ENCODE results near the gene MRPS23. TPM values are rescaled to one million over a fixed set of nuclear protein-coding genes. Genes with fewer than 3 reads are reported as not detected.

MRPS23 gene
- total RNA-seq, 6 experiments from 2014 or later: 47.0 to 62.5 (median 56.4) TPM

DNA sequence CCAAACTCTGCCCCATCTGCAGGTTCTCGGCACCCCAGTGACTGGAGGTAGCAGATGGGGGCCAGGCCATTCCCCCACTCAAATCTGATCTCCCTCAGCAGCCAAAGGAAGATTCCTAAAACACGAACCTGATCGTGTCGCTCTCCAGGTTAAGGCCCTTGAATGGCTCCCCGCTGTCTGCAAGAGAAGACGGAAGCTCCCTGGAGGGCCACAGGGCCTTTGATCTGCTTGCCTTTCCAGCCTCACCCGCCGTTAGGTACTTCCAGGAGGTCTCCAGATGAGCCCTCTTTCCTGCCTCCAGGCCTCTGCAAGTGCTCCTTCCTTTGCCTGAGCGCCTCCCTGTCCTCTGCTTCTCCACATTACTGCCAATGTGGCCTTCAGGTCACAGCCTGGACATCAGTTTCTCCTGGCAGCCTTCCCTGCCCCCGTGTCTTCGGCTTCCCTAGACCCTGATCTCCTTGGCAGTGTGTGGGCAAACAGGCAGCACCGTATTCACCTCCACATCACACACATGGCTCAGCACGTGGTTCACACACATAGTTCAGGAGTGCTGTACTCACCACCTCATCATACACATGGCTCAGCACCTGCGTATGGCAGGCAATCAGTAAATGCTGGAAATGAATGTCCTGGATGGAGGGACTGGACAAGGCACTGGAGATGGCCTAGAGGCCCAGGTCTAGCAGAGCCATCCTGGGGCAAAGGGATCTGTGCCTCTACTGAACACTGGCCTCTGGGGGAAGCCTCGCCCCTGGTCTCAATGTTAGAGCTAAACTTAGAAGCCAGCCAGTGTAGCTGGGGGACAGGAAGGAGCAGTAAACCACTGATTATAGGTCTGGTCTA is 26.4 kb upstream of the MRPS23 start:
- peak overlapping the region; percentile 99 for H3K27ac Mint-ChIP-seq
- H3K27me3 Mint-ChIP-seq (ENCODE audit: insufficient read depth): peaks cover 2% of the 10 kb centered on the region
- H3K9me3 Mint-ChIP-seq: no peaks in the 10 kb centered on the region
- H3K4me1 Mint-ChIP-seq (ENCODE audit: low read depth): peaks cover 89% of the 10 kb centered on the region
- H3K36me3 Mint-ChIP-seq (ENCODE audit: low read depth): peaks cover 43% of the 10 kb centered on the region; the same call in 1 of the 2 replicates
- peak overlapping the region; percentile 9 for H3K4me3 Mint-ChIP-seq
- DNase-seq: no peak
- TF ChIP-seq CTCF (IDR thresholded peaks at IDR 0.05): no peak

DNA sequence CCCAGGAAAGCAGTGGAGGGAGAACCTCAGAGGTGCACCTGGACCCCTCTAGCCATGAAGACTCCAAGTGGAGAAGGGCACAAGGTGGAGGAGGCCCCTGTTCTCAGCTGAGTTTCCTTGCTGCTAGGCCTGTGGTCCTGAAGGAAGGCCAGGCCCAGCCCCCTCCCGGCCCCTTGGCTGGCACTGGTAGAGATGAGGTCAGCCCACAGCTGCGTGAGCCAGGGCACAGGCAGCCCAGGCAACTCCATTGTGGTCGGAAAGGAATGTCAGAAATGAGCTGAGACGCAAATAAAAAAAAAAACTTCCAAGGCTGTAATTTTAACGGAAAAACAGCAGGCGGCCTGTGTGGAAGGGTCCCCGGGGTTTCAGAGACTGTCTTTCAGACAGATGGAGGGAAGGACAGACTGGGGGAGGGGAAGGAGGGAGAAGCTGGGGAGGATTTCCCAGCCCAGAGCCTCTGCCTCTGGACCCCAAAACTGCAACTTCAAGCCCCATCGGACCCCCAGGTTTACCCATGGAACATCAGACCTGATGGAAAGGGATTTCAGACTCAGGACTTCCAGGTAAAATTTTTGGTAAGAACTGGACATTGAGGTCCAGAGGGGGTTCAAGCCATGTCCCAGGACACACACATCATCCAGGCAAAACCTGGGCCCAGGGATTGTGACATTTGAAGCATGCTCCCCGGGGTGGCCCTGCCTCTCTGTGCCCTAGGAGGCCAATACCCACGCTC is 25.6 kb upstream of the MRPS23 start:
- peak; percentile 82 for TF ChIP-seq CTCF (IDR thresholded peaks at IDR 0.05)
- Mint-ChIP-seq H3K4me1 (ENCODE audit: low read depth) (peaks cover 86% of the 10 kb centered on the region), H3K4me3 (peak overlapping the region; percentile 75), H3K36me3 (ENCODE audit: low read depth) (peaks cover 38% of the 10 kb centered on the region; the same call in 1 of the 2 replicates), H3K9me3 (no peaks in the 10 kb centered on the region), H3K27me3 (ENCODE audit: insufficient read depth) (peaks cover 2% of the 10 kb centered on the region), H3K27ac (peak overlapping the region; percentile 99)
- DNase-seq: peak; percentile 97

- TF ChIP-seq CTCF (IDR thresholded peaks at IDR 0.05): no peak
- Mint-ChIP-seq H3K27me3 (ENCODE audit: insufficient read depth) (peaks cover 2% of the 10 kb centered on the region), H3K27ac (peak overlapping the region; percentile 99), H3K36me3 (ENCODE audit: low read depth) (peaks cover 32% of the 10 kb centered on the region; the same call in 1 of the 2 replicates), H3K4me3 (peak overlapping the region; percentile 75), H3K4me1 (ENCODE audit: low read depth) (peaks cover 86% of the 10 kb centered on the region), H3K9me3 (no peaks in the 10 kb centered on the region)
- peak; percentile 94 for DNase-seq
Measured at GRCh38 chr17:57874434-57875289, 24.8 kb upstream of the MRPS23 start.

DNA sequence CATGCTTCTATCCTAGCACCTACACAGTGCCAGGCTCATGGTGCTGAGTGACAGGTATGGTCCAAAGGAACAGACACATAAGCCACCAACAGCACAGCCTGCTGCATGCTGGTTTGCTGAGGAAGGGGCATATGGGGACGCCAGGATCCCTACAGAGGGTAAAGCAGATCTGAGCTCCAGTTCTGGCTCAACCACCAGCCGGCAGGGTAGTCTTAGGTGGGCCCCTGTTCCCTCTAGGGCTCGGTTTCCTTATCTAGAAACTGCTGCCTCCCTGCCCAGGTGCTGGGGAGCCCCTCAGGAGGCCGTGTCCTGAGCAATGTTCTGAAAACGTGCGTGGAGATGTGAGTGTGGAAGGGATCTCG is 24.2 kb upstream of the MRPS23 start:
- DNase-seq: no peak

More for the DNA sequence above, 24.2 kb upstream of the MRPS23 start:
- peaks cover 86% of the 10 kb centered on the region for H3K4me1 Mint-ChIP-seq (ENCODE audit: low read depth)
- peak overlapping the region; percentile 73 for H3K4me3 Mint-ChIP-seq
- H3K36me3 Mint-ChIP-seq (ENCODE audit: low read depth): peaks cover 31% of the 10 kb centered on the region; the same call in 1 of the 2 replicates
- no peaks in the 10 kb centered on the region for H3K9me3 Mint-ChIP-seq
- peaks cover 2% of the 10 kb centered on the region for H3K27me3 Mint-ChIP-seq (ENCODE audit: insufficient read depth)
- no peak for TF ChIP-seq CTCF (IDR thresholded peaks at IDR 0.05)
- peak overlapping the region; percentile 99 for H3K27ac Mint-ChIP-seq

Data from HFFc6 (cell line).